GM10248 (cell line): ENCODE results near the gene FOXD4L1.
A peak's percentile ranks its signal among the peaks of the same experiment; 100 is the strongest.
"Not testable (repeated sequence)": the region's sequence is repeated elsewhere in the genome, so short reads cannot be mapped to it uniquely, and the experiment has no call there.

Experiments used
- CTCF ChIA-PET: fragments of 300-600 bp; sonication (Branson Sonifier 250); formaldehyde crosslinking; extraction: SDS; loops from one replicate; lab custom pipeline; 2021; ENCODE audit warnings: antibody characterized with exemption; lab: Yijun Ruan, JAX
- POLR2A ChIA-PET: fragments of 350-650 bp; sonication (Branson Sonifier 250); formaldehyde crosslinking; extraction: SDS; loops from one replicate; lab custom pipeline; 2020; ENCODE audit warnings: antibody characterized with exemption; lab: Yijun Ruan, JAX
- DNase-seq: peaks from one replicate; pipeline ENCODE4 v3.0.0; 2012; ENCODE audit errors: extremely low spot score

FOXD4L1 gene

GRCh38 chr2:113498365-113498764, at the start of gene FOXD4L1:
TSS of gene FOXD4L1 (plus strand) at chr2:113498665. CDS start at chr2:113499257, 592 bp downstream.
- DNase-seq, POLR2A ChIA-PET, CTCF ChIA-PET: not testable (repeated sequence)

DNA sequence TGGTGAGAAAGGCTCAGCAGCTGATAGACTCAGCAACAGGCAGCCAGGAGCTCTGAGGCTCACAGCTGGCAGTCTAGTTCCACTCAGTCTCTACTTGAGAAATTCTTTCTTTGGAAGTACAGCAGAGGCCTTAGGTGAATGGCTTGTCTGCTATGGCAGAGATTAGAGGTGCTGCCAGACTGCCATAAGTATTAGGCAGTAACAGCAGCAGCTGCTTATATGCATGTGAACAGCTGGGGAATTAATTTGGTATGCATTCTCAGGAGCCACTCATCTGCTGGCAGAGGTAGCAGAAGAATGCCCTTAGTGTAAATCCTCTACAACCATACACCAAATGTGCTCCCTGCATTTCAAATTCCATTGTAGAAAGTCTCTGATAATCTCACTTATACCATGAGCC, 32.7 kb upstream of the FOXD4L1 start:
- CTCF ChIA-PET, POLR2A ChIA-PET, DNase-seq: not testable (repeated sequence)

DNA sequence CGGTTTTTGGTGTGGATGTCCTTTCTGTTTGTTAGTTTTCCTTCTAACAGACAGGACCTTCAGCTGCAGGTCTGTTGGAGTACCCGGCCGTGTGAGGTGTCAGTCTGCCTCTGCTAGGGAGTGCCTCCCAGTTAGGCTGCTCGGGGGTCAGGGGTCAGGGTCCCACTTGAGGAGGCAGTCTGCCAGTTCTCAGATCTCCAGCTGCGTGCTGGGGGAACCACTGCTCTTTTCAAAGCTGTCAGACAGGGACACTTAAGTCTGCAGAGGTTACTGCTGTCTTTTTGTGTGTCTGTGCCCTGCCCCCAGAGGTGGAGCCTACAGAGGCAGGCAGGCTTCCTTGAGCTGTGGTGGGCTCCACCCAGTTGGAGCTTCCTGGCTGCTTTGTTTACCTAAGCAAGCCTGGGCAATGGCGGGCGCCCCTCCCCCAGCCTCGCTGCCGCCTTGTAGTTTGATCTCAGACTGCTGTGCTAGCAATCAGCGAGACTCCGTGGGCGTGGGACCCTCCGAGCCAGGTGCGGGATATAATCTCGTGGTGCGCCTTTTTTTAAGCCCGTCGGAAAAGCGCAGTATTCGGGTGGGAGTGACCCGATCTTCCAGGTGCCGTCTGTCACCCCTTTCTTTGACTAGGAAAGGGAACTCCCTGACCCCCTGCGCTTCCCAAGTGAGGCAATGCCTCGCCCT, 21.6 kb upstream of the FOXD4L1 start:
- POLR2A ChIA-PET, CTCF ChIA-PET, DNase-seq: not testable (repeated sequence)

DNA sequence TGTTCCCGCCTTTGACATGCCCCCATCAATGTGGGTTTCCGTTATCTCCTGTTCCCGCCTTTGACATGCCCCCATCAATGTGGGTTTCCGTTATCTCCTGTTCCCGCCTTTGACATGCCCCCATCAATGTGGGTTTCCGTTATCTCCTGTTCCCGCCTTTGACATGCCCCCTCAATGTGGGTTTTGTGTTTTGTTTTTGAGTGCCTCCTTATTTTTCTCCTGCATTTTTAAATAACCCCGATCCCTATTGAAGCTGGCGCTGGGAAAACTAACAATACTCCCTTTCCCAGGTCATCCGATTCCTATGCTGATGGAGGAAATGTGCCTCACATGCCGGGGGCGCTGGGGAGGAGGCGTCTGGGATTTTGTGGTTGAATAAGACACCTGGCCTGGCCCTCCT, 1.9 kb upstream of the FOXD4L1 start:
- DNase-seq, POLR2A ChIA-PET, CTCF ChIA-PET: not testable (repeated sequence)

DNA sequence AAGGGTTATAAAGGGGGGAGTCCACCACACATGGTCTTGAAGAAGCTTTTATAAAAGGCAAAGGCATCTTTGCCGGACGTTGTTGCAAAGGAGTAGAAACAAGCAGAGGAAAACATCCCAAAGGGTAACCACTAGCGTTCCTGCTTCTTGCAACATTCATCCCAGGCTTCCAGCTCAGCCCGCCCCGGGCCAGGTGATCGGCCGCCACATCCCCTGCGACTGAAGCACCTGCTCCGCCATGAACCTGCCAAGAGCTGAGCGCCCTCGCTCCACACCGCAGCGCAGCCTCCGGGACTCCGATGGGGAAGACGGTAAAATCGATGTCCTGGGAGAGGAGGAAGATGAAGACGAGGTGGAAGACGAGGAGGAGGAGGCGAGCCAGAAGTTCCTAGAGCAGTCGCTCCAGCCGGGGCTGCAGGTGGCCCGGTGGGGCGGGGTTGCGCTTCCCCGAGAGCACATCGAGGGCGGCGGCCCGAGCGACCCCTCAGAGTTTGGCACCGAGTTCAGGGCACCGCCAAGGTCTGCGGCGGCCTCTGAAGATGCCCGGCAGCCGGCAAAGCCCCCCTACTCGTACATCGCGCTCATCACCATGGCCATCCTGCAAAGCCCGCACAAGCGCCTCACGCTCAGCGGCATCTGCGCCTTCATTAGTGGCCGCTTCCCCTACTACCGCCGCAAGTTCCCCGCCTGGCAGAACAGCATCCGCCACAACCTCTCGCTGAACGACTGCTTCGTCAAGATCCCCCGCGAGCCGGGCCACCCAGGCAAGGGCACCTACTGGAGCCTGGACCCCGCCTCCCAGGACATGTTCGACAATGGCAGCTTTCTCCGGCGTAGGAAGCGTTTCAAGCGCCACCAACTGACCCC, 787 bp downstream of the FOXD4L1 start:
- CTCF ChIA-PET, POLR2A ChIA-PET, DNase-seq: not testable (repeated sequence)

DNA sequence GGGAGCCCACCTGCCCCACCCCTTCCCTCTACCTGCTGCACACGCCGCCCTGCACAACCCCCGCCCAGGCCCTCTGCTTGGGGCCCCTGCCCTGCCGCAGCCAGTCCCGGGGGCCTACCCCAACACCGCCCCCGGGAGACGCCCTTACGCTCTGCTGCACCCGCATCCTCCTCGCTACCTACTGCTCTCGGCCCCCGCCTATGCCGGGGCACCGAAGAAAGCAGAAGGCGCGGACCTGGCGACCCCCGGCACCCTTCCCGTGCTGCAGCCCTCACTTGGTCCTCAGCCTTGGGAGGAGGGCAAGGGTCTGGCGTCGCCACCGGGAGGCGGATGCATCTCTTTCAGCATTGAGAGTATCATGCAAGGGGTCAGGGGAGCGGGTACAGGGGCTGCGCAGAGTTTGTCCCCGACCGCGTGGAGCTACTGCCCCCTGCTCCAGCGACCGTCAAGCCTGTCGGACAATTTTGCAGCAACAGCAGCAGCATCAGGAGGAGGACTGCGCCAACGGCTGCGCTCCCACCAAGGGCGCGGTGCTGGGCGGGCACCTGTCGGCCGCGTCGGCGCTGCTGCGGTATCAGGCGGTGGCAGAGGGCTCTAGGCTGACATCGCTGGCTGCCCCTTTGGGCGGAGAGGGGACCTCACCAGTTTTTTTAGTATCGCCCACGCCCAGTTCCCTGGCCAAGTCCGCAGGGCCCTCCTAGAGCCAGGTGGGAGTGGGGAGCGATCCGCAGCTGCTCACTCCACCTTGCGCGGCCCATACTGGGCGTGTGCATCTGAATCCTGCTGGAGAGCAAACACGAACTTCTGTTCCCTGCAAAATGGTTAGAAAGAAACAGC, 1.6 kb downstream of the FOXD4L1 start:
- CTCF ChIA-PET, POLR2A ChIA-PET: not testable (repeated sequence)
- peak; percentile 1 for DNase-seq

- CTCF ChIA-PET, POLR2A ChIA-PET, DNase-seq: not testable (repeated sequence)
Observed at GRCh38 chr2:113500723-113501038, 2.2 kb downstream of the FOXD4L1 start.

DNA sequence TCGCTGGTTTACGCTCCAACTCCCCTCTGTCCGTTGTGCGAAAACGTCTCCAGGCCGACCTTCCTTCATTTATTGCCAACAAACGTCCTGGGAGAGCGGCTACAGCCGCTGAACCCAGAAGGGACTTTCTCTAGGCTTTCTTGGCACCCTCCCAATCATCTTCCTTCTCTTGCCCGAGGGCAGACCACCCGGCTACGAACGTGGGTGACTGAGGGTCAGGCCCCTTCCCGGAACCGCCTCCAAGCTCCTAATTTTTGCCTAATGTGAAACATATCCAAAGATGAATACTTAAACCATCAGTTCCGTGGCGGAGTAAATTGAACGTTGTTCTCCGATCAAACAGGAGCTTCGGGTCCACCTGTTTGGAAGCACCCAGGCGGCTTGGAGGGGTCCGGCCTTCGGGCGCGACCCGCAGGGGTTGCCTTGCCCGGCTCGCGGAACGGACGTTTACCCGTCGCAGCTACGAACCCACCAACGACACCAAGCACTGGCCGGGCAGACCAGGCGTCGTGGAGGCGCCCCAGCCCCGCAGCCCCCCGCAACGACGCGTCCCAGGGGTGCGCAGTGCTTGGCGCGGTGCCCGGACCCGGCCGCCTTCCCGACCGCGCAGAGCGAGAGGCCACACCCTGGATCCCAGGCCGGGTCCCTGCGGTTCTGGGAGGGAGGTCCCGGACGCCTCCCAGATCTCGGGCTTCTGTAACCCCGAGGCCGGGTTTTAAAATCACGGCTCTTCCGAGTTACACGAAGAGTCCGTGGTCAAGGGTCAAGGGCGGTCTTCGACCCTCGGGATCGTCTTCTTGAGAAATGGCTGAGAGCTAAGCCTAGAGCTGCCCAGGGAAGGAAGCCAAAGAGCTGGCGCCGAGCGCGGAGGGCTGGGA, 4.0 kb downstream of the FOXD4L1 start:
- CTCF ChIA-PET, POLR2A ChIA-PET: not testable (repeated sequence)
- peak; percentile 1 for DNase-seq

- CTCF ChIA-PET, POLR2A ChIA-PET: not testable (repeated sequence)
- peak; percentile 28 for DNase-seq
Observed at GRCh38 chr2:113503094-113504042, 4.9 kb downstream of the FOXD4L1 start.

GRCh38 chr2:113504081-113504480, 5.6 kb downstream of the FOXD4L1 start:
- DNase-seq, CTCF ChIA-PET, POLR2A ChIA-PET: not testable (repeated sequence)

- POLR2A ChIA-PET, CTCF ChIA-PET, DNase-seq: not testable (repeated sequence)
Observed at GRCh38 chr2:113507394-113508140, 9.1 kb downstream of the FOXD4L1 start.

GRCh38 chr2:113508187-113508586, 9.7 kb downstream of the FOXD4L1 start:
- DNase-seq, POLR2A ChIA-PET, CTCF ChIA-PET: not testable (repeated sequence)

DNA sequence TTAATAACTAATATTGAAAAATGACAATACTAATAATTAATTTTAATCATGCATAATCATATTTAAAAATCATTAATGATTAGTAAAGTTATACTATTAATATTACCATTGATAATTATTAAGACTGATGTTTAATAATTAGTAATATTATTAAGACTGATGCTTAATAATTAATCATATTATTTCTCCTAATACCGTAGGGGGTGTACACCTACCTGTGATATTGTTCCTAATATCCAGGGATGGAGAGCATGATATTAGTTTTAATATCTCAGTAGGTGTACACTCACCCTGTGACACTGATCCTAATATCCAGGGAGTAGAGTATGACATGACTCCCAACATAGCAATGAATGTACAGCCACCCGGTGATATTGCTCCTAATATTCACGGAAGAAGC, 12.4 kb downstream of the FOXD4L1 start:
- POLR2A ChIA-PET, CTCF ChIA-PET: not testable (repeated sequence)

DNA sequence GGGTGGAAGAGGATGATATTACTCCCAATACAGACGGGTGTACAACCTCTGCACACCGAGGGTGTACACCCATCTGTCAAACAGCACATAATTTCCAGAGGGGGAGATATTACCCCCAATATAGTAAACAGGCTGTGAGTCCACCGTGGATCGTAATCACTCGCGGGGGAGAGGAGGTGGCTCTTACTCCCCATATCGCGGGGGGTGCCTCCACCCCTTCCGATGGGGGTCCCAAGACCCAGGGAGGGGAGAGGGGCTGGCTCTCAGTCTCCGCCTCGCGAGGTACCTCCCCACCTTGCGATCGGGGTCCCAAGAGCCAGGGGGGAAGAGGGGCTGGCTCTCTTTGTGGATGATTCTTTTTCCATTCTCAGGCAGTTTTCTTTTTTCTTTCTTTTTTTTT, 13.4 kb downstream of the FOXD4L1 start:
- CTCF ChIA-PET, DNase-seq, POLR2A ChIA-PET: not testable (repeated sequence)

More for the DNA sequence above, 12.4 kb downstream of the FOXD4L1 start:
- not testable (repeated sequence) for DNase-seq

GRCh38 chr2:113515457-113515856, 17.0 kb downstream of the FOXD4L1 start:
- POLR2A ChIA-PET, CTCF ChIA-PET: not testable (repeated sequence)

DNA sequence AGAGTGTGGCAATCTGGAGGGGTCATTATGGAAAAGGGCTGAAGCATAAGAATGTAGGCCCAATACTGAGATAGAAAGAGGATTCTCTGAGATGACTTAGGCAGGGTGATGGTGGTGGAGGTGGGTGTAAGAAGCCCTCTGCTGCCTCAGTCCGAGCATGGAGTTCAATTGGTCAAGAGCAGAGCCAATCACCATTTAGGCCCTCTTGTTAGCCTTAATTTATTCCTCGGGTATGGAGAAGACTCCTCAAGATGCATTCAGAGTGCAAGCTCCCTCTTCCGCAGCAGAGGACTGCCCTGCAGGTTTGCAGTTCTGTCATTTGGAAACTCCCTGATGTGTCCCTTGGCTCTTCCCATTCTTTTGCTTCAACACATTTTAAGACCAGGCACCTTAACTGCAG, 17.5 kb downstream of the FOXD4L1 start:
- DNase-seq, POLR2A ChIA-PET, CTCF ChIA-PET: not testable (repeated sequence)

More at GRCh38 chr2:113515457-113515856, 17.0 kb downstream of the FOXD4L1 start:
- DNase-seq = not testable (repeated sequence)
